Inferior parietal cortex (tissue), 1 donor: ENCODE data around the gene STC2.
A peak's percentile ranks its signal among the peaks of the same experiment; 100 is the strongest.
"Not testable (repeated sequence)": the region's sequence is repeated elsewhere in the genome, so short reads cannot be mapped to it uniquely, and the experiment has no call there.

Experiments
- DNase-seq: peaks from one replicate; pipeline ENCODE4 v3.0.0-alpha.2; 2016; ENCODE audit errors: extremely low spot score

STC2 gene

DNA sequence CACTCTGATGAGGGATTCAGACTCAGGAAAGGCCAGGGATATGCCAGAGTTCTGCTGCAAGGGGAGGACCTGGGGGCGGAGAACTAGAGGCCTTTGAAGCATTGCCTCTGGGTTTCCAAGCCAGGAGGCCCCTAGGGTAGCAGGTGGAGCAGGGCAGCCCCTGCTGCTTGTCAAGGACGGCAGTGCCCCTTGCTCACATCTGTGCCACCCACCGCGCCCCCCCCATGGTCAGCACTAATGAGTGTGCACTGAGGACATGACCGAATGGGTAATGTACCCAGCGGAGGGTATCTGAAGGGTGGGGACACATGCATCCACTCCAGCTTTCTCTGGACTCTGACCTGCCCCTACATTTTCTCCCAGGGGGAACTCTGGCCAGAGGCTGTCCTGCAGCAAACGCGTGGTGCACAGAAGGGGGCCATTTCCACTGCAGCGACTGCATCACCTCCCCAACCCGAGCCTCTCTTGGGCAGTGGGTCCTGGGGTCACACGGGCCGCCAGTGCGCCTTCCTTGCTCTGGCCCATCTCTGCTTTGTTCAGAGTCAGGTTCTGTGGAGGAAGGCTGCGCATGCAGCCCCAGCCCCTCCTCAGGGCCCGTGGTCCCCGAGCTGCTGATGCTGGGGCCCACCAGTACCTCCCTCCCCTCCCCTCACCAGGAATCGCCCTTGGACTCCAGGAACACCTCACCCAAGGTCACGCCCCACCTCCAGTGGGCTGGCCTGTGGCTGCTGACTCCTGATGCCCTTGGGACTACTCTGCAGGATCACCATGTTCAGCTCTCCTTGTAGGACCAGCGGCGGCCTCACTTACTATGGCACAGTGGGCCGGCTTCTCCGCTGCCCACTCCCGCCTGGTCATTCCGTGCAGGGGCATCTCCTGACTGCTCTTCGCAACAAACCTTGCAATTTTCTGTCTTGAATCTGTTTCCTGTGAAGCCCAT, 31.2 kb downstream of the STC2 start:
- DNase-seq: no peak

DNA sequence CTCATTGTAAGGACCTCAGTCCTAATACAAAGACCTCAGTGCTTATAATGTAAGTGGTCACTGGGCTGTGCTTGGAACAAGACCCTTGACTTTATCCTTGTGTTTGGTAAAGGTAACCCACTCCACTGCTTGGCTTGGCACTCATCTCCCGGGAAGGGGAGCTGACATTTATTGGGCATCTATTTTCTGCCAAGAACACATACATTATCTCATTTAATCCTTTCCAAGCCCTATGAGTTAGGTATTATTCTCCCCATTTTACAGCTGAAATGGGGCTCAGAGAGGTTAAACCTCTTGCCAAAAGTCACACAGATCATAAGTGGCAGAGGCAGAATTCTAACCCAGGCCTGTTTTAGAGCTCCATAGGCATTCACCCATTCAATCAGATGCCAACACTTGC, 32.4 kb downstream of the STC2 start:
- DNase-seq: no peak

DNA sequence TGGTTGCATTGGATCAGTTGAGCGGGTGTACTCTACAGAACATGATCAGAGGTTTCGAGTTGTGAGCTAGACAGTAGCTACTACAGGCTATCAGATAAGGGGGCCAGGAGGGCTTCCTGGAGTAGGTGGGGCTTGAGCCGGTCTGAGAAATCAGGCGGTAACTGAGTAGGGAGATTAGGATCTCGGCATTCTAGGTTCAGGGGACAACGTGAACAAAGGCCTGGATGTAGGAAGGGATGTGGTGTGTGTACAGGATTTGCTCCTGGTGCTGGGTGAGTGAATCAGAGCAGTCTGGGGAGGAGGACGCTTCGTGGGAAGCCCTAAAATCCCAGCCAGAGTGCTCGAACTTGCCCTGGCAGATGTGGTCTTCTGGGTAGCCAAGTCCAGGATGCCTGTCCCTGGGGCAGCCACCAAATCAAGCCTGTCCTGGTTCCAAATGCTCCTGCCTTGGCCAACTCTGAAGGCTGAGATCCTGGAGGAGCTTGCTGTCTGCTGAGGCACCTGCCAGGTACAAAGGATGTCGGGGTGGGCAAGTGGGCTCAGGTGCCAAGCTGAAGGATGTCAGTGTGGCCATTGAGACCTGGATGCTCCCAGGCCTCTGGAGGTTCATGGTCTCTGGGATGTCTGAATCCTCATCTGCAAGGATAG, 33.4 kb downstream of the STC2 start:
- no peak for DNase-seq

DNA sequence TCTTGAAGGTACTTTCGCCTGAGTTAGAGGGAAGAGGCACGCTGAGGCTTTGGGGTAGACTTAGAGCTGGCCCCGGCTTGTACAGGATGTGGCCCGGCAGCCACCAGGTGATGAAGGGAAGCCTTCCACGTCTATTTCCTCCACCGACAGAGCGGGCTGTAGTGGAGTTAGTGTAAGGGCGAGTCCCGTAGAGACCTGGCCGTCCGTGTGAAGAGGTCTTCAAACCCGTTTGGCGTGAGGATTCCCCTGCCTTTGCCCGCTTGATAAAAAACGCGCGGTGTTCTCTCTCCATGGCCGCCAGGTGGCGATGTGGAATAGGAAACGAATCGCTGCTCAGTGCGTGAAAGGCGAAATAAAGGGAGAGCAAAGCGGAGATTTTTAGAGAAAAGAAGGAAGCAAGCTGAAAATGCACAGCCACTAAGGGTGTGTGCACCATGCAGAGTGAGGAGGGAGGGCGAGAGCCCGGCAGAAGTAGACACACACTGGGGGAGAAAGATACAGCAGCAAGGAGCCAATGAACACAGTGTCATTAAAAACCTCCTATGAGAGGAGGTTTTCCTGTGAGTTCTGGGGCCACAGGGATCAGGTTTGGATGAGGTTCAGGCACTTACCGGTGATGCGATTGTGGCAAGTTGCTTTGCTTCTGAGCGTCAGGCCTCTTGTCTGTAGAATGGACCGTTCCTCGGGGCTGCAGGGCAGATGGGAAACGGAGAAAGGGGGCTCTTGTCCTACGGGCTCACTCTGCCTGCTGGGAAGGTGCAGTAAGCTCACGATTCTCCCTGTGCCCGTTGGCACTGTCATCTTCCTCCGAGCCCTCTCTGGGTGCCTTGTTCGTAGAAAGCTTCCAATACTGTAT, 34.2 kb downstream of the STC2 start:
- DNase-seq: peak; percentile 95

DNA sequence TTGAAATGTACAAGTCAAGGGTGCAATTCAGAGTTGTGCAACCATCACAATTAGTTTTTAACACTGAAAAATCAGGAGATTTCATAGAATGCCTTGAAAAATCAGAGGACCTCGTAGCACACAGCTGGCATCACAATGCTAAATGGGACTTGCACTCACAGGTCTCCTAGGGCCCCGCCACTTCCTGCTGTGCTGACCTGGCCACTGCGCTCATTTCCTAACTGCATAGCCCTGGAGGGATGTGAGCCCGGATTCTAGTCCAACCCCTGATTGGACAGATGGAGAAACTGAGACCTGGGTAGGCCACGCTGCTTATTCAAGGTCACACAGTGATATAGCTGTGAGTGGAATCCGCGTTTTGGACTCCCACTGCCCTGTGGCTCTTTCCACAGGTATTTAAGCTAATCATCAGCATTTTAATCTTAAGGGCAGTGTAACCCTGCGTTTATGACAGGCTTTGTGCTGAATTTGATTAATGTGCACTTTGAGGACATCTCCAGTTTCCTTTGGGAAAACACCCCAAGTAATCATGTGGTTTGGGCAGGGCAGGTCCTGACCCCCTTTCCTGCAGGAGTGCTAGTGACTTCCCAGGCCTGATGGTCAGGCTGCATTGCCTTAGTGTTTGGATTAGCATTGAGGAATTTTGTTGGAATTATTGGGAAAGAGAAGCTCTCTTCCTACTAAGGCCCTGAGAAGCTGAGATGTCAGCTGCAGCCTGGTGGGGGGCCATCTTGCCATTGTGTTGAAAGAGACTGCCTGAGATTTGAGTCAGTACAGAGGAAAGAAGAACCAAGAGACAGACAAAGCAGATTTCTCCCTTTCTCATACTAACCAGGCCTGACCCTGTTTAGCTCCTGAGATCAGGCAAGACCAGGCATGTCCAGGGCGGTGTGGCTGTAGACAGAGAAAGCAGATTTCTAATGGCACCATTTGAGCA, 36.2 kb downstream of the STC2 start:
- no peak for DNase-seq

DNA sequence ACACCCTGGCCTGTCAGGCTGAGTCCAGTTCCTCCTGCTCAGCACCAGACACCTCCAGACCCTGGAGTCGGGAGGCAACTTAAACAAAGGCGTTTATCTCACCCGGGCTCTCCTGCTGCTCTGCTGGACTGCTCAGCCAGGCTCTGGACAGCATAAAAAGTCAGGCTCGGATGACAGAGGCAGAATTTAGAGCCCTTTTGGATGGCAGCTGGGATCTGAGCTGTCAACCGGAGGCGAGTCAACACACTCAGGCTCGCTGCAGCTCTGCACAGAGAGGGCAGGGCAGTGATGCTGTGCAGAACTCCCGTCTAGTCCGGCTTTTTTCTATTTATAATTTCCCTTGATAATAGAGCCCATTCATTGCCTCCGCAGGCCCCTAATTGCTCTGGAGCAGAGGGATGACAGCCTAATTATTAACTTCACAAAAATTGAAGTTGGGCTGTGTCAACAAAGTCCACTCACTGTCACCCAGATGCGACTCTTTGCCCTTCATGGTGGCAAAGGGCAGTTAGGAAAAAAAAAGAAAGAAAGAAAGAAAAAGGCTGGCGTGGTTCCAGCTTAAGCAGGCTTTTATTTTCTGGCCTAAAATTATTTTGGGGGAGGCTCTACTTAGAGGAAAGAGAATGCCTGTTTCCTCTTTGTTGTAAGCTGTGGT, 37.6 kb downstream of the STC2 start:
- no peak for DNase-seq

DNA sequence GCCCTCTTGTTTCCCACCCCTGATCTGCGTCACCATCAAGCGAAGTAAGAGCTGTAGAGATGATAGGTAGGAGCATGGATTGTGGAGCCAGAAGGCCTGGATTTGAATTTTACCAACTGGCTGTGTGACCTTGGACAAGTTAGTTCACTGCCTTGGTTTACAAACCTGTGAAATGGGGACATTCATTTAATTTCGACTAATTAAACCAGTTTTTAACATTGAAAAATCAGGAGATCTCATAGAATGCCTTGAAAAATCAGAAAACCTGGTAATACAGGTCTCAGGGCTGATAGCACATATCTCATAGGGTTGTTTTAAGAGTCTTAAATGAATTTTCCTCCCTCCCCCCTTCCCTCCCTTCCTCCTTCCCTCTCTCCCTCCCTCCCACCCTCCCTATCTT, 38.8 kb downstream of the STC2 start:
- DNase-seq: no peak

DNA sequence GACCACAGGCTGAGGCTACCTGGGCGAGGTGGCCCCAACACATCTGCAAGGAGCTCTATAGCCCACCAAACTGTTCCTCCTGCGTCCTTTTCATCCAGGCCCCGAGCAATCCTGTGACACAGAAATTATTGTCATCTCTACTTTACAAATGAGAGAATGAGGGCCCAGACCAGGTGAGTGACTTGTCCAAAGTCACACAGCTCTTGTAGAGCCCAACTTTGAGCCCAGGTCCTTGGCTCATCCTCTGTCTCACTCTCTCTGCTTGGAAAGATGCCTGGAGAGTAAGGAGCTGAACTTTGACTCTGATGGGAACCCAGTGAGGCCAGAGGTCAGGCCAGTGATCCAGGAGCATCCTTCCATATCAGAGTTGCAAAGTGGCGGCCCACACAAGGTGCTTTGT, 39.6 kb downstream of the STC2 start:
- DNase-seq: no peak

DNA sequence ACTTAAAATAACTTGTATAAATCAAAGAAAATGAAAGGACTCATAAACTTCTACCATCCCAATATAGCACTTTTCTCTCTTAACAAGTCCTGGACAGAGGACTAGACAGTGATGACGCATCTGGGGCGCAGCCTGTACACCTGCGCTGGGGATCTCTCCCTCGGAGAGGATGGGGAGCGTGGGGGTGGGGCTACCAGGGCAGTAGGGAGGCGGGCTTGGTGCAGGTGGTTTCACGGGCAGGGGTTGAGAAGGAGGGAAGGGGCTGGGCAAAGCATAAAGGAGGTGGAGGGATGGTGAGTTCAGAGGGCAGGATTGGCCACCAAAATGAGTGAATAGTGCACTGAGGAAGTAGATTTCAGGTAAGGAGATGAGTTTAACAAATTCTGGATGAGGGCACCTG, 41.1 kb downstream of the STC2 start:
- DNase-seq: no peak

DNA sequence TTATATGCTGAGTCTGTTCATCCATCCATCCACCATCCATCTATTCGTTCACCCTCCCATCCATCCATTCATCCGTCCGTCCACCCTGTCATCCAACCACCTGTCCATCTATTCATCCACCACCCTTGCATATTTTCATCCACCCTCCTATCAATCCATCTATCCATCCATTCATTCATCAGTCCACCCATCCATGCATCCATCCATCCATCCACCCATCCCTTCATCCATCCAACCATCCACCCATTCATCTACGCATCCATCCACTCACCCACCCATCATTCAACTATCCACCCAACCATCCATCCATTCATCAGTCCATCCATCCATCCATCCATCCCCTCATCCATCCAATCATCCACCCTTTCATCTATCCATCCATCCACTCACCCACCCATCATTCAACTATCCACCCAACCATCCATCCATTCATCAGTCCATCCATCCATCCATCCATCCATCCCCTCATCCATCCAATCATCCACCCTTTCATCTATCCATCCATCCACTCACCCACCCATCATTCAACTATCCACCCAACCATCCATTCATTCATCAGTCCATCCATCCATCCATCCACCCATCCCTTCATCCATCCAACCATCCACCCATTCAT, 43.8 kb downstream of the STC2 start:
- DNase-seq: not testable (repeated sequence)

DNA sequence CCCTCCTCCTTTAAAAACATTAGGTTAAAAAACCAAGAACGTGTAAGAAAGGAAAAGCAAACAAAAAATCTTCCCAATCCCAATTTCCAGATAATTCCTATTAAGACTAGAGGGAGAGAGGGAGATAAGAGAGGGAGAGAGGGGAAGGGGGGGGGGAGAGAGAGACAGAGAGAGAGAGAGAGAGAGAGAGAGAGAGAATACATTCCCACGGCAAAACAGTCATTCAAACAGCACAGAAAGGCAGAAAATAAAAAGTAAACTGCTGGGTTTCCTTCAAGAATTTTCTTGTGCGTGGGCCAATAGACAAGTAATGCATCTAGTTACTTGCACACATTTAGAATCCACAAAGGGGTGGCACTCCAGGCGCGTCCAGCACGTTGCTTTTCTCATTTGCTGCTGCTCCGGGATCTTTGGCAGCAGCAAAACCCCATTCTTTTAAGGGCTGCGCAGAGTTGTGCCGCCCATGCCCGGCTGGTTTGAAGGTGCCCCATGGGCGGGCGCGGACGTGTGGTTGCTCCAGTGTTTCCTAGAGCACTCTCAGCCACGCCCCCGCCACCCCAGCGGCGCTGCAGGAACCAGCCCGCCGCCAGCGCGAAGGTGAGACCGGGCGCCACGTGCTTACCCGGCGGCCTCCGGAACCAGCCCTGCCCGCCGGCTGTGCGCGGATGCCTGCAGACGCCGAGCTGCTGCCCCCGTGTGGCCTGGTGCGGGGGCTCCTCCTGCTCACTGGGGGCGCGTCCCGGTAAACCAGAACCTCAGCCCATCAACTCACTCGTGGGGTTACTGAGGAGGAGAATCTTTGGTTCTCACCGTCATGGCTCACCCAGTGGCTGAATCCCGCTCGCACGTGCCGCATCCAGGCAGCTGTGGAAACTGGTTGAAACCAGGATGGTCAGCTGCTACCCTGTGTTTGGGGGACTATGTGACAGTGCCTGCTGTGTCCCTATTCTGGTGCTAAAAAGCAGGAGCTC, 44.6 kb downstream of the STC2 start:
- peak; percentile 48 for DNase-seq

DNA sequence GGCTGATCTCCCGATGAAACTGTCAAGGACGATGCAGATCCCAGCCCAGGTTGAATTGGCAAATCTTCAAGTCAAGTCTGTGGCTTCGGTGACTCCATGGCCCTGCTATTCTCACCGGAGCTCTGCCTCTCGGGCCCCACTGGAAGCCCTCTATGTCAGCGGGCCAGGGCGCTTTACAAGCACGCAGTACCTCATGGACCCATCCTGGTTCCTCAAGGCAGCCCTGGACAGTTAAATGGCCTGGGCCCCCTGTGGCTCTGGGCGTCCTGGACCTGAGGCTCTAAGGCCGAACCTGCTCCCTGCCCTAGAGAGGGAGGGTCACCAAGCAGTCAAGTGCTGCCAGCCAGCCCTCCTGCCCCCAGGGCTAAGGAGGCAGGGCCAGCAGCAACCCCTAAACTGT, 45.3 kb downstream of the STC2 start:
- DNase-seq: no peak

DNA sequence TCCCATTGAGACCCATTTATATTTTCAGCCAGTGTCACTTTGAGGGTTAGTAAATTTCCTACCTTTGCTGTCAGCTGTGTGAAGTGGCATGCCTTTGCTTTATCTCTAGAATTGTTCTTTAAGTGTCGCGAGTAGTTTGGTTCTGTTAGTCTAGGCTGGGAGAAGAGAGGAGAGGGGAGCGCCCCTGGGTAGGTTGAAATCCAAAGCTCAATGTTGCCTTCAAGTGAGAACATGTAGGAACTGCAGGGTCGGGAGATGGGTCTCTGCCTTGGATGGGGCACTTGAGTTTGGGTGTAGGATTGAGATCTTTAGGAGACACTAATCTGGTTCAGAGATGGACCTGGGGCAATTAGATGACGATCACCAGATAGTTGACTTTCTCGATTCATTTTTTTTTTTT, 46.3 kb downstream of the STC2 start:
- no peak for DNase-seq

DNA sequence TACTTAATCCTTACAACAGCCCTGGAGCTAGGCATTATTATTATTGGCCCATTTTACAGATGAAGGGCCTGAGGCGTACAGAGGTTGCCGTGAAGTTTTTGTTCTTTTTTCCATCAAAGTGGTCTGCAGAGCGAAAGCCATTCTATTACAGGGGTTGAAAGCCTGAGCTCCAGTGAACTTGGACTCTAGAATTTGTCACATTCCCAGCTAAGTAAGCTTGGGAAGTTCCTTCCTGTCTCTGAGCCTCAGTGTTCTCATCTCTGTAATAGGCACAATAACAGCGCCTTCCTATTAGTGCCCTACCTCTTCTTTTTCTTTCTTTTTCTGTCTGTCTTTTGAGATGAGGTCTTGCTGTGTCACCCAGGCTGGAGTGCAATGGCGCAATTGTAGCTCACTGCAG, 49.0 kb downstream of the STC2 start:
- DNase-seq: no peak

DNA sequence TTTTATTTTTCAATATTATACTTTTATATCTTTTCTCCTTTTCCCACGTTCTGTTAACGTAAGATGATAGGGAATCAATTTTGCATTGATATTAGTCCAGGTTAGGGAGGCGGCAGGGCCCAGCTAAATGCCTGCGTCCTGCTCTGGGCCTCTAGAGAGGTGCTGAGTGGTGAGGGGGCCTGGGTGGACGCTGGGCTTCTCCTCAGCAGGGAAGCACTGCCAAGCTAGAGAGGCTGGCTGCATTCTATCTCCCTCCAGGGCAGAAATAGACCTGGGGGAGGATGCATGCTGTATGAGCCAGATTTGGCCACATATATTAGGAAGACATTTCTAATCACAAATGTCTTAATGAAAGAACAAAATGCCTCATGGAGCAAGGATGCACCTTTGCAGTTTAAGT, 49.6 kb downstream of the STC2 start:
- no peak for DNase-seq

DNA sequence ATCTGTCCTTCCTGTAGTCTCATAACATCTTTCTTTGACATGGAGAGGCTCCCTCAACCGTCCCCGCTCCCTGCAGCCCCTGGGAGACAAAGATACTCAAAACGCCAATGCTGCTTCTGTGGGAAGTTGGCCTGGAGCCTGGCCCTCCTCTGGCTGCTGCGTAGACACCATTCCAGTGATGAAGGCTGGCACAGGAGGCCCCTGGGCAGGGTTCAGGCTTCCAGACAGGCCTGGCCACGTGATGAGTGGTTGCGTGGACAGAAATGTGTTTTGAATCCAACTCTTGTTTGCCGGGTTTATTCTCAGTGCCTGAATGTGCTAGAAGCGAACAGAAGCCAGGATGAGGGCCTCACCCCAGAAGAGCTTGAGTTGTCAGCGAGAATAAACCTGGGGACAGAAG, 50.0 kb downstream of the STC2 start:
- no peak for DNase-seq

DNA sequence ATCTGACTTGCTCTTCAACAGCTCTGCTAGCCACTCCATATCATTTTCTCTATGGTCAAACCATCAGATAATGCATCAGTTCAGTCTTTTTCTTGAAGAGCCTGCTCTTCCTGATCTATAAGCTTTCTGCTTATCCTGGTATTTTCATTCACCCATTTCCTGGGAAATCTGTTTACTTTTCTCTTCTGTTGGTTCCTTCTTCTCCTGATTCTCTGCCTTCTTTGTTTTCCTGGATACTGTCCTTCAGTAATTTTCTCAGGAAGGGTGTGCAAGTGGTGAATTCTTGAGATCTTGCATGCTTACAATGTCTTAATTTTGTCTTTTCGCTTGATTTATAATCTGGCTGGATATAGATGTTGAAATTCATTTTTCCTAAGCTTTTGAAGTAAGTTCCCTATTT, 53.4 kb downstream of the STC2 start:
- no peak for DNase-seq

DNA sequence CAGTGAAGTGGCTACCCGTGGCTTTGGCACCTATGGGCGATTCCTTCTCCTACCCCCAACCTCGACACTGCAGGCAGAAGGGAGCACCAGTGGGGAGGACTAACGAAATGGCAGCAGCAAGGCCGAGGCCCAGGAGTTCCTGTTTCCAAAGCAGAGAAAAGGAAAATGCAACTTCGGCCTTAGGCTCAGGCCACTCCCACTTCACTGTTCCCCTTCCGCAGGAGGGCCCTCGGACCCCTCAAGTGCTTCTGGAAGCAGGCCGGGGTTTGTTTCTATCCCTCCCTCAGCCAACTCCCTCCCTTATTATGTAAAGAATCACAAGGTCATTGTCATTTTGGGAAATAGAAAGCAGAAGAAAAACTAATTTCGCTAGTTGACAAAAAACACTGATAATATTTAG, 56.8 kb downstream of the STC2 start:
- no peak for DNase-seq
